Transverse colon (tissue), 4 donors: ENCODE measurements around the gene FAM20A. TPM values are rescaled to one million over a fixed set of nuclear protein-coding genes. Genes with fewer than 3 reads are reported as not detected.

Experiments used
- DNase-seq: peaks from one replicate; pipeline ENCODE4 v3.0.0-alpha.2; 2019
- H3K27ac ChIP-seq, 4 donors: fragments of 200-600 bp; sonication (generic); 2 replicates each; pipeline ENCODE4 v1.5.1; 2016 to 2018; ENCODE audit warnings: inconsistent platforms in 4 of 4
- H3K27me3 ChIP-seq: fragments of 200-600 bp; sonication (generic); 2 replicates; pipeline ENCODE4 v1.5.1; 2017; ENCODE audit warnings: inconsistent platforms
- H3K36me3 ChIP-seq, 4 donors: fragments of 200-600 bp; sonication (generic); 2 replicates each; pipeline ENCODE4 v1.5.1; 2017 to 2019; ENCODE audit warnings: inconsistent platforms in 4 of 4
- H3K4me1 ChIP-seq, 4 donors: fragments of 200-600 bp; sonication (generic); 2 replicates each; pipeline ENCODE4 v1.5.1; 2017 to 2020; ENCODE audit warnings: inconsistent platforms in 4 of 4
- H3K4me3 ChIP-seq, 4 donors: fragments of 200-600 bp; sonication (generic); 1 replicate in 1 of 4; 2 replicates in 3 of 4; pipeline versions ENCODE4 v1.5.1 to v1.6.1; 2017 to 2019; ENCODE audit warnings: inconsistent platforms in 4 of 4
- H3K9me3 ChIP-seq, 2 donors: fragments of 200-600 bp; sonication (generic); 2 replicates each; pipeline ENCODE4 v1.5.1; 2017 to 2019; ENCODE audit warnings: inconsistent platforms in 2 of 2
- CTCF ChIP-seq, 5 experiments: fragments of 200-600 bp in 3 of 5; fragments of 450-650 bp in 2 of 5; sonication (generic) in 3 of 5; IDR thresholded peaks; 1 replicate in 2 of 5; 2 replicates in 3 of 5; pipeline ENCODE4 v1.5.1; 2016 to 2017; ENCODE audit warnings: antibody characterized with exemption in 5 of 5, inconsistent platforms in 3 of 5, mild to moderate bottlenecking in 2 of 5, moderate library complexity in 1 of 5
- EP300 ChIP-seq: sonication (generic); formaldehyde crosslinking; IDR thresholded peaks from one replicate; pipeline ENCODE4 v1.6.1; 2017; ENCODE audit warnings: antibody characterized with exemption, low read depth
- POLR2A ChIP-seq: fragments of 450-650 bp; IDR thresholded peaks from one replicate; pipeline ENCODE4 v1.6.1; 2016; ENCODE audit warnings: antibody characterized with exemption, mild to moderate bottlenecking, moderate library complexity
- POLR2AphosphoS5 ChIP-seq, 3 donors: sonication (generic); formaldehyde crosslinking; IDR thresholded peaks; one replicate each; pipeline ENCODE4 v1.6.1; 2016; ENCODE audit warnings: antibody characterized with exemption in 3 of 3
- WGBS, 2 donors: methylation state at CpG; one replicate each; pipeline ENCODE4 v1.1.5; 2018; ENCODE audit warnings: low coverage in 1 of 2; 5-methylcytosine and 5-hydroxymethylcytosine counted together
- in situ Hi-C, 4 donors: fragments of 200-750 bp; cut with MboI; loops; one replicate each; pipeline versions ENCODE4 v1.15.0 to v1.15.1; 2017; ENCODE audit warnings: low sequenced_read_pairs in 3 of 4, low pct_ligation_motif_present in 1 of 4, low pct_unique_long_range_greater_than_20kb in 1 of 4
- intact Hi-C: fragments of 100-400 bp; cut with DNase I; formaldehyde crosslinking; loops from one replicate; pipeline ENCODE4 v1.15.1; 2023; ENCODE audit warnings: low total_unique reads
- total RNA-seq, 4 donors: library from RNA; depleted of rRNA; stranded (reverse); fragments of >200 nt; gene quantifications; one replicate each; pipeline ENCODE4 v1.1.0, GENCODE V29; 2016

FAM20A gene
- total RNA-seq, 4 donors from 2014 or later, result 1.5 to 4.1 (median 3.5) TPM

- intact Hi-C loops (no loop called here), in situ Hi-C loops (no loop called here)
- peak; percentile 10 for DNase-seq
- 2% methylated on average over 49 of the region's 88 CpGs; no CpG with 5 or more reads in 1 of the 2 donors for WGBS, 2 donors
- Histone ChIP-seq H3K9me3 (no peaks in the 10 kb centered on the region), H3K4me3 (peak overlapping the region; percentile 1 to 52 (median 36)), H3K4me1 (peaks cover 0 to 20% (median 13%) of the 10 kb centered on the region in 4 donors), H3K27ac (peak overlapping the region; percentile 26 to 63 (median 42)), H3K27me3 (peaks cover 62% of the 10 kb centered on the region), H3K36me3 (no peaks in the 10 kb centered on the region)
- TF ChIP-seq CTCF (IDR thresholded peaks at IDR 0.05) (peak in 1 of 5 experiments; percentile 9), POLR2AphosphoS5 (IDR thresholded peaks at IDR 0.05) (no peak)
Observed at GRCh38 chr17:68600067-68600930, 868 bp downstream of the FAM20A start.

- Histone ChIP-seq H3K9me3 (no peaks in the 10 kb centered on the region), H3K4me1 (peaks cover 0 to 20% (median 13%) of the 10 kb centered on the region in 4 donors), H3K27ac (peak overlapping the region; percentile 26 to 63 (median 42)), H3K27me3 (peaks cover 62% of the 10 kb centered on the region), H3K4me3 (peak overlapping the region in 3 of 4 donors; percentile 31 to 52 (median 42)), H3K36me3 (no peaks in the 10 kb centered on the region)
- TF ChIP-seq POLR2AphosphoS5 (IDR thresholded peaks at IDR 0.05), result no peak
- no peak for TF ChIP-seq POLR2A
- no peak for TF ChIP-seq CTCF (IDR thresholded peaks at IDR 0.05)
- no peak for TF ChIP-seq EP300
- intact Hi-C loops, result no loop called here
- no peak for DNase-seq
- 50 to 53% methylated on average over 5 to 18 of the region's 18 CpGs for WGBS, 2 donors
- in situ Hi-C loops, result no loop called here
Observed at GRCh38 chr17:68599552-68600066, 1.6 kb downstream of the FAM20A start.

- peaks cover 0 to 20% (median 13%) of the 10 kb centered on the region in 4 donors for H3K4me1 ChIP-seq
- H3K4me3 ChIP-seq, result peak overlapping the region in 1 of 4 donors; percentile 52
- WGBS, 2 donors, result 23 to 37% methylated on average over 4 of the region's 4 CpGs
- H3K27me3 ChIP-seq, result peaks cover 62% of the 10 kb centered on the region
- intact Hi-C loops, result no loop called here
- no peaks in the 10 kb centered on the region for H3K36me3 ChIP-seq
- in situ Hi-C loops, result no loop called here
- no peak for TF ChIP-seq CTCF (IDR thresholded peaks at IDR 0.05)
- TF ChIP-seq POLR2A, result no peak
- no peak for TF ChIP-seq EP300
- no peak for TF ChIP-seq POLR2AphosphoS5 (IDR thresholded peaks at IDR 0.05)
- no peaks in the 10 kb centered on the region for H3K9me3 ChIP-seq
- H3K27ac ChIP-seq, result peak overlapping the region in 3 of 4 donors; percentile 26 to 63 (median 35)
- no peak for DNase-seq
Observed at GRCh38 chr17:68599091-68599490, 2.1 kb downstream of the FAM20A start.

GRCh38 chr17:68598545-68598961 lies 2.6 kb downstream of the FAM20A start:
- H3K27ac ChIP-seq, result no peak overlapping the region
- peaks cover 65% of the 10 kb centered on the region for H3K27me3 ChIP-seq
- in situ Hi-C loops (no loop called here), intact Hi-C loops (no loop called here)
- H3K4me1 ChIP-seq, result peaks cover 0 to 20% (median 13%) of the 10 kb centered on the region in 4 donors
- peak overlapping the region in 1 of 4 donors; percentile 52 for H3K4me3 ChIP-seq
- H3K36me3 ChIP-seq, result no peaks in the 10 kb centered on the region
- TF ChIP-seq POLR2A (no peak), CTCF (IDR thresholded peaks at IDR 0.05) (no peak), EP300 (no peak), POLR2AphosphoS5 (IDR thresholded peaks at IDR 0.05) (no peak)
- WGBS, 2 donors, result 61 to 71% methylated on average over 4 of the region's 4 CpGs
- no peak for DNase-seq
- no peaks in the 10 kb centered on the region for H3K9me3 ChIP-seq
